HCT116 (cell line): Measurements from ENCODE around the gene PEDS1.

ENCODE experiments used
- MAX ChIP-seq: IDR thresholded peaks from 2 replicates; pipeline ENCODE4 v1.6.1; 2012
- TF ChIP-seq, protein P1 (sequence below): IDR thresholded peaks from 2 replicates; pipeline ENCODE4 v1.6.1; 2011; ENCODE audit warnings: mild to moderate bottlenecking, low read length, moderate library complexity; ENCODE audit not compliant: insufficient replicate concordance; ENCODE audit errors: extremely low read depth

GRCh38 chr20:50152394-50153152, 950 bp downstream of the PEDS1 start:
- TF ChIP-seq MAX = no peak
- TF ChIP-seq, protein P1, sequence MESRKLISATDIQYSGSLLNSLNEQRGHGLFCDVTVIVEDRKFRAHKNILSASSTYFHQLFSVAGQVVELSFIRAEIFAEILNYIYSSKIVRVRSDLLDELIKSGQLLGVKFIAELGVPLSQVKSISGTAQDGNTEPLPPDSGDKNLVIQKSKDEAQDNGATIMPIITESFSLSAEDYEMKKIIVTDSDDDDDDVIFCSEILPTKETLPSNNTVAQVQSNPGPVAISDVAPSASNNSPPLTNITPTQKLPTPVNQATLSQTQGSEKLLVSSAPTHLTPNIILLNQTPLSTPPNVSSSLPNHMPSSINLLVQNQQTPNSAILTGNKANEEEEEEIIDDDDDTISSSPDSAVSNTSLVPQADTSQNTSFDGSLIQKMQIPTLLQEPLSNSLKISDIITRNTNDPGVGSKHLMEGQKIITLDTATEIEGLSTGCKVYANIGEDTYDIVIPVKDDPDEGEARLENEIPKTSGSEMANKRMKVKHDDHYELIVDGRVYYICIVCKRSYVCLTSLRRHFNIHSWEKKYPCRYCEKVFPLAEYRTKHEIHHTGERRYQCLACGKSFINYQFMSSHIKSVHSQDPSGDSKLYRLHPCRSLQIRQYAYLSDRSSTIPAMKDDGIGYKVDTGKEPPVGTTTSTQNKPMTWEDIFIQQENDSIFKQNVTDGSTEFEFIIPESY = no peak
